A549 (cell line): Measurements from ENCODE around the gene BICDL1. TPM values are rescaled to one million over a fixed set of nuclear protein-coding genes. Genes with fewer than 3 reads are reported as not detected.

ENCODE experiments used
- ATAC-seq, 2 experiments: fragments of 200-7000 bp in 1 of 2; fragments of >200 bp in 1 of 2; cut with Nextera tagmentation in 1 of 2; cut with Tn5 transposase in 1 of 2; 3 replicates each; pipeline versions ENCODE4 v1.8.0 to v1.9.1; 2018 to 2020; ENCODE audit warnings: mild to moderate bottlenecking in 1 of 2, moderate library complexity in 1 of 2
- CTCF ChIA-PET: fragments of 300-600 bp; sonication (Branson Sonifier 250); formaldehyde crosslinking; extraction: SDS; loops from one replicate; lab custom pipeline; 2021; ENCODE audit warnings: antibody characterized with exemption, inconsistent platforms; lab: Yijun Ruan, JAX
- POLR2A ChIA-PET: fragments of 350-600 bp; formaldehyde crosslinking; extraction: SDS; loops from one replicate; lab custom pipeline; 2021; ENCODE audit warnings: antibody characterized with exemption, inconsistent platforms; lab: Yijun Ruan, JAX
- DNase-seq, 2 experiments: peaks; one replicate each; pipeline versions ENCODE4 v3.0.0 to v3.0.0-alpha.2; 2011 to 2016; ENCODE audit warnings: low read depth in 1 of 2, low spot score in 1 of 2
- FAIRE-seq: peaks from 2 replicates; lab custom pipeline; 2011; peaks lifted over from hg19 to GRCh38; lab: Jason Lieb, UNC
- H3K27ac ChIP-seq, 2 experiments: fragments of >200 bp; sonication (Bioruptor Twin); formaldehyde crosslinking; 3 replicates each; pipeline ENCODE4 v1.5.1; 2016 to 2017
- H3K4me1 ChIP-seq: fragments of >200 bp; sonication (Bioruptor Twin); formaldehyde crosslinking; 3 replicates; pipeline ENCODE4 v1.6.1; 2016
- H3K4me2 ChIP-seq: fragments of >200 bp; sonication (Bioruptor Twin); formaldehyde crosslinking; 3 replicates; pipeline ENCODE4 v1.6.1; 2016
- H3K4me3 ChIP-seq: fragments of >200 bp; sonication (Bioruptor Twin); formaldehyde crosslinking; 3 replicates; pipeline ENCODE4 v1.5.1; 2016
- H3K9me3 ChIP-seq: fragments of >200 bp; sonication (Bioruptor Twin); formaldehyde crosslinking; 3 replicates; pipeline ENCODE4 v1.6.1; 2016
- CBX8 ChIP-seq: fragments of 200-600 bp; sonication (generic); IDR thresholded peaks from 2 replicates; pipeline ENCODE4 v1.6.1; 2016
- CEBPB ChIP-seq, 2 experiments: fragments of >200 bp in 1 of 2; sonication (Bioruptor Twin) in 1 of 2; formaldehyde crosslinking in 1 of 2; IDR thresholded peaks; 2 replicates each; pipeline ENCODE4 v1.6.1; 2012 to 2016
- CHD2 ChIP-seq: fragments of 150-350 bp; IDR thresholded peaks from 2 replicates; pipeline ENCODE4 v1.6.1; 2014; ENCODE audit warnings: low read length; ENCODE audit not compliant: partially characterized antibody
- CTCF ChIP-seq: fragments of >200 bp; sonication (Bioruptor Twin); formaldehyde crosslinking; IDR thresholded peaks from 3 replicates; pipeline ENCODE4 v1.5.1; 2016
- GATA3 ChIP-seq: IDR thresholded peaks from 2 replicates; pipeline ENCODE4 v1.6.1; 2012; ENCODE audit warnings: borderline replicate concordance
- HOXA7 ChIP-seq: fragments of 250-450 bp; sonication (Bioruptor Pico); IDR thresholded peaks from 2 replicates; pipeline ENCODE4 v1.5.0; 2020; ENCODE audit warnings: mild to moderate bottlenecking, moderate library complexity
- JUN ChIP-seq, 2 experiments: fragments of >200 bp; sonication (Bioruptor Twin); formaldehyde crosslinking; IDR thresholded peaks; 2 replicates in 1 of 2; 3 replicates in 1 of 2; pipeline ENCODE4 v1.6.1; 2016 to 2017
- KDM1A ChIP-seq: fragments of 200-600 bp; sonication (generic); IDR thresholded peaks from 2 replicates; pipeline ENCODE4 v1.6.1; 2016; ENCODE audit warnings: low read depth, mild to moderate bottlenecking
- KDM5A ChIP-seq: fragments of 200-600 bp; sonication (generic); IDR thresholded peaks from 2 replicates; pipeline ENCODE4 v1.6.1; 2016; ENCODE audit warnings: antibody characterized with exemption, mild to moderate bottlenecking
- MYC ChIP-seq: IDR thresholded peaks from 2 replicates; pipeline ENCODE4 v1.6.1; 2012; ENCODE audit warnings: mild to moderate bottlenecking, inconsistent platforms, low read length, improper control_type of control experiment, borderline replicate concordance
- NFE2L2 ChIP-seq: fragments of 150-350 bp; conservative IDR thresholded peaks from 2 replicates; pipeline ENCODE4 v1.6.1; 2014; ENCODE audit warnings: low read length
- NPAS2 ChIP-seq: fragments of 250-450 bp; sonication (Bioruptor Pico); IDR thresholded peaks from 2 replicates; pipeline ENCODE4 v1.8.0; 2022; ENCODE audit warnings: mild to moderate bottlenecking, moderate library complexity, borderline replicate concordance
- PHF8 ChIP-seq: fragments of 200-600 bp; sonication (generic); IDR thresholded peaks from 2 replicates; pipeline ENCODE4 v1.6.1; 2016; ENCODE audit warnings: low read depth, mild to moderate bottlenecking, antibody characterized with exemption, moderate library complexity, borderline replicate concordance
- RARB ChIP-seq: fragments of 250-450 bp; sonication (Bioruptor Pico); IDR thresholded peaks from 2 replicates; pipeline ENCODE4 v1.8.0; 2021; ENCODE audit warnings: mild to moderate bottlenecking, moderate library complexity
- RCOR1 ChIP-seq: fragments of 150-350 bp; IDR thresholded peaks from 2 replicates; pipeline ENCODE4 v1.6.1; 2014; ENCODE audit warnings: antibody characterized with exemption, low read length, low read depth
- REST ChIP-seq: fragments of 200-600 bp; sonication (generic); IDR thresholded peaks from 2 replicates; pipeline ENCODE4 v1.6.1; 2016; ENCODE audit warnings: antibody characterized with exemption, mild to moderate bottlenecking, moderate library complexity
- RNF2 ChIP-seq: fragments of 200-600 bp; sonication (generic); IDR thresholded peaks from 2 replicates; pipeline ENCODE4 v1.6.1; 2016; ENCODE audit warnings: low read depth, mild to moderate bottlenecking, antibody characterized with exemption, moderate library complexity, borderline replicate concordance
- SREBF2 ChIP-seq: fragments of 450-650 bp; IDR thresholded peaks from 2 replicates; pipeline ENCODE4 v1.6.1; 2014; ENCODE audit warnings: mild to moderate bottlenecking, moderate library complexity
- TP53 ChIP-seq: fragments of 250-450 bp; sonication (Bioruptor Pico); IDR thresholded peaks from 2 replicates; pipeline ENCODE4 v1.5.0; 2021; ENCODE audit warnings: mild to moderate bottlenecking, moderate library complexity
- USF2 ChIP-seq: fragments of 450-650 bp; IDR thresholded peaks from 2 replicates; pipeline ENCODE4 v1.6.1; 2014; ENCODE audit warnings: antibody characterized with exemption
- ZFP36 ChIP-seq: fragments of 450-650 bp; IDR thresholded peaks from 2 replicates; pipeline ENCODE4 v1.6.1; 2014; ENCODE audit warnings: borderline replicate concordance; ENCODE audit not compliant: partially characterized antibody
- ZNF302 ChIP-seq: fragments of 250-450 bp; sonication (Bioruptor Pico); IDR thresholded peaks from 2 replicates; pipeline ENCODE4 v1.9.0; 2021; ENCODE audit warnings: inconsistent platforms, mild to moderate bottlenecking, moderate library complexity
- ZSCAN20 ChIP-seq: fragments of 250-450 bp; sonication (Bioruptor Pico); IDR thresholded peaks from 2 replicates; pipeline ENCODE4 v1.8.0; 2022; ENCODE audit warnings: mild to moderate bottlenecking, moderate library complexity
- WGBS: methylation state at CpG from one replicate; pipeline ENCODE4 v1.1.6; 2017; ENCODE audit errors: missing lambda C conversion rate; 5-methylcytosine and 5-hydroxymethylcytosine counted together
- polyA plus RNA-seq, 4 experiments: library from polyadenylated mRNA; depleted of rRNA in 3 of 4; stranded (reverse); fragments of >200 nt; fragmentation: RNase III in 1 of 4; extraction: RNeasy Plus Mini Kit Qiagen cat#74134 plus additional on column Dnase treatment in 1 of 4; gene quantifications; 2 replicates in 3 of 4; 3 replicates in 1 of 4; pipeline ENCODE4 v1.2.3, GENCODE V29; 2011 to 2017

The BICDL1 gene
- polyA plus RNA-seq, 2 of the 4 experiments (the other 2 are of a cell fraction) = 3.8 to 4.5 TPM

GRCh38 chr12:120098756-120099470 lies 109.9 kb downstream of the BICDL1 start (continued):
- no peak for TF ChIP-seq CTCF
- no peak for TF ChIP-seq MYC
- TF ChIP-seq PHF8 = no peak
- no peak for TF ChIP-seq RCOR1

- no peak overlapping the region for H3K27ac ChIP-seq
- TF ChIP-seq NFE2L2 = no peak
- no peak for TF ChIP-seq GATA3
- no peak for TF ChIP-seq RNF2
- no peak for TF ChIP-seq CHD2
- no peak for TF ChIP-seq KDM1A
- TF ChIP-seq SREBF2 = no peak
- no peak for TF ChIP-seq PHF8
- TF ChIP-seq KDM5A = no peak
- TF ChIP-seq CBX8 = no peak
- ChIA-PET CTCF (interaction anchor here (1.0 to 1.7 kb wide), 2 partner anchors 10 to 13 kb away, joined by 4 to 5 read pairs; no protein-coding TSS in a partner anchor), POLR2A (no interaction called here)
- FAIRE-seq (no peak), ATAC-seq (no peak), DNase-seq (no peak)
- no peak overlapping the region for H3K4me3 ChIP-seq
- H3K4me1 ChIP-seq = no peaks in the 10 kb centered on the region
- H3K4me2 ChIP-seq = no peak overlapping the region
- H3K9me3 ChIP-seq = no peaks in the 10 kb centered on the region
- WGBS = 95% methylated on average over 10 of the region's 11 CpGs
These were observed 110.7 kb downstream of the BICDL1 start for GRCh38 chr12:120099738-120100137.

- Histone ChIP-seq H3K4me3 (no peak overlapping the region), H3K27ac (no peak overlapping the region), H3K4me2 (no peak overlapping the region), H3K9me3 (no peaks in the 10 kb centered on the region), H3K4me1 (peaks cover 6% of the 10 kb centered on the region; the same call in 1 of the 3 replicates)
- POLR2A ChIA-PET = no interaction called here
- no peak for ATAC-seq
- WGBS = 93% methylated on average over 21 of the region's 21 CpGs
- no peak for FAIRE-seq
- CTCF ChIA-PET = interaction anchor here (1.7 kb wide), 1 partner anchor 14 kb away, joined by 5 read pairs; no protein-coding TSS in a partner anchor
- DNase-seq = no peak
- TF ChIP-seq NFE2L2 = no peak
- no peak for TF ChIP-seq CTCF
- TF ChIP-seq KDM5A = no peak
- no peak for TF ChIP-seq HOXA7 (CRISPR knock-in tag)
- no peak for TF ChIP-seq REST
- TF ChIP-seq ZFP36 = no peak
- no peak for TF ChIP-seq JUN (IDR thresholded peaks at IDR 0.05)
- no peak for TF ChIP-seq ZSCAN20 (CRISPR knock-in tag)
- no peak for TF ChIP-seq USF2
- no peak for TF ChIP-seq PHF8
- TF ChIP-seq NPAS2 (CRISPR knock-in tag) = no peak
- no peak for TF ChIP-seq CEBPB (IDR thresholded peaks at IDR 0.05)
- no peak for TF ChIP-seq ZNF302 (CRISPR knock-in tag)
- no peak for TF ChIP-seq TP53 (CRISPR knock-in tag)
- TF ChIP-seq RARB = no peak
These were observed 111.6 kb downstream of the BICDL1 start for GRCh38 chr12:120100630-120101029.
